ENCODE results near the gene ZCCHC24.

GRCh38 chr10:79392020-79392398 lies 53.4 kb downstream of the ZCCHC24 start:
- TF ChIP-seq CTCF (conservative IDR thresholded peaks at IDR 0.05), result no peak
- no peak for TF ChIP-seq ZFX (IDR thresholded peaks at IDR 0.05)
